Upper lobe of left lung (tissue), 4 donors: Measurements from ENCODE around the gene ZFHX3.

Experiments used
- EP300 ChIP-seq, 4 donors: sonication (generic); formaldehyde crosslinking; IDR thresholded peaks; one replicate each; pipeline ENCODE4 v1.5.1; 2017; ENCODE audit warnings: antibody characterized with exemption in 4 of 4, control low read depth in 2 of 4
- POLR2A ChIP-seq, 4 donors: fragments of 450-650 bp; IDR thresholded peaks; one replicate each; pipeline ENCODE4 v1.5.1; 2016 to 2017; ENCODE audit warnings: antibody characterized with exemption in 4 of 4, mild to moderate bottlenecking in 2 of 4
- POLR2AphosphoS5 ChIP-seq, 2 donors: sonication (generic); formaldehyde crosslinking; IDR thresholded peaks; one replicate each; pipeline ENCODE4 v1.5.1; 2017; ENCODE audit warnings: antibody characterized with exemption in 2 of 2
- TF ChIP-seq, protein P1 (sequence below), 6 experiments: fragments of 450-650 bp in 4 of 6; fragments of 200-600 bp in 2 of 6; sonication (generic) in 2 of 6; IDR thresholded peaks; one replicate each; pipeline ENCODE4 v1.5.1; 2016 to 2019; ENCODE audit warnings: antibody characterized with exemption in 6 of 6

DNA sequence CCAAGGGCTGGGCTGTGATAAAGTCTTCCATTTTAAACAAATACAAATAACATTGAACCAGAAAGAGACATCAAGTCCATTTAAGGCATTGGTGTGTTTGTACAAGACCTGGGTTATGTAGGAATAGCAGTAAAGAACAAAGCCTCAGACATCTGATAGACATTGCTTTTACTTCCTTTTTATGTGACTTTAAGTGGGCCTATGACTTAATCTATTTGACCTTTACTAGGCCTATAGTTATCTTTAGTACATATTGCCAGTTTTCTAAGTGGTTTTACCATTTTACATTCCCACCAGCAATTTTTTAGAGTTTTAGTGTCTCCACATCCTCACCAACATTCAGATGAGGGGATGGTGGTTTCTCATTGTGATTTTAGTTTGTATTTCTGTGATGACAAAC lies 298.8 kb downstream of the ZFHX3 start:
- TF ChIP-seq, protein P1, sequence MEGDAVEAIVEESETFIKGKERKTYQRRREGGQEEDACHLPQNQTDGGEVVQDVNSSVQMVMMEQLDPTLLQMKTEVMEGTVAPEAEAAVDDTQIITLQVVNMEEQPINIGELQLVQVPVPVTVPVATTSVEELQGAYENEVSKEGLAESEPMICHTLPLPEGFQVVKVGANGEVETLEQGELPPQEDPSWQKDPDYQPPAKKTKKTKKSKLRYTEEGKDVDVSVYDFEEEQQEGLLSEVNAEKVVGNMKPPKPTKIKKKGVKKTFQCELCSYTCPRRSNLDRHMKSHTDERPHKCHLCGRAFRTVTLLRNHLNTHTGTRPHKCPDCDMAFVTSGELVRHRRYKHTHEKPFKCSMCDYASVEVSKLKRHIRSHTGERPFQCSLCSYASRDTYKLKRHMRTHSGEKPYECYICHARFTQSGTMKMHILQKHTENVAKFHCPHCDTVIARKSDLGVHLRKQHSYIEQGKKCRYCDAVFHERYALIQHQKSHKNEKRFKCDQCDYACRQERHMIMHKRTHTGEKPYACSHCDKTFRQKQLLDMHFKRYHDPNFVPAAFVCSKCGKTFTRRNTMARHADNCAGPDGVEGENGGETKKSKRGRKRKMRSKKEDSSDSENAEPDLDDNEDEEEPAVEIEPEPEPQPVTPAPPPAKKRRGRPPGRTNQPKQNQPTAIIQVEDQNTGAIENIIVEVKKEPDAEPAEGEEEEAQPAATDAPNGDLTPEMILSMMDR (IDR thresholded peaks at IDR 0.05): no peak
- TF ChIP-seq EP300 (IDR thresholded peaks at IDR 0.05) (no peak), POLR2A (IDR thresholded peaks at IDR 0.05) (no peak), POLR2AphosphoS5 (IDR thresholded peaks at IDR 0.05) (no peak)
